Skeletal muscle satellite cell (primary cell): Measurements from ENCODE around the gene CCER1.

Source experiments
- H3K27me3 ChIP-seq: 2 replicates; pipeline ENCODE4 v1.7.0; 2013; ENCODE audit warnings: low read length; ENCODE audit not compliant: control insufficient read depth, insufficient read depth
- H3K36me3 ChIP-seq: 2 replicates; pipeline ENCODE4 v1.7.0; 2013; ENCODE audit warnings: mild to moderate bottlenecking, control low read depth, low read length; ENCODE audit not compliant: insufficient read depth
- H3K4me1 ChIP-seq: 2 replicates; pipeline ENCODE4 v1.7.0; 2013; ENCODE audit warnings: low read length; ENCODE audit not compliant: control insufficient read depth, insufficient read depth
- H3K4me2 ChIP-seq: 2 replicates; pipeline ENCODE4 v1.7.0; 2013; ENCODE audit warnings: mild to moderate bottlenecking, low read length
- H3K4me3 ChIP-seq: 2 replicates; pipeline ENCODE4 v1.7.0; 2013; ENCODE audit warnings: low read length
- H3K9ac ChIP-seq: 2 replicates; pipeline ENCODE4 v1.7.0; 2013; ENCODE audit warnings: mild to moderate bottlenecking, low read depth, low read length, moderate library complexity
- H3K9me3 ChIP-seq: replicated peaks from 2 replicates; pipeline ENCODE4 v1.7.0; 2013; ENCODE audit warnings: mild to moderate bottlenecking, control low read depth, low read length

CCER1 gene

DNA sequence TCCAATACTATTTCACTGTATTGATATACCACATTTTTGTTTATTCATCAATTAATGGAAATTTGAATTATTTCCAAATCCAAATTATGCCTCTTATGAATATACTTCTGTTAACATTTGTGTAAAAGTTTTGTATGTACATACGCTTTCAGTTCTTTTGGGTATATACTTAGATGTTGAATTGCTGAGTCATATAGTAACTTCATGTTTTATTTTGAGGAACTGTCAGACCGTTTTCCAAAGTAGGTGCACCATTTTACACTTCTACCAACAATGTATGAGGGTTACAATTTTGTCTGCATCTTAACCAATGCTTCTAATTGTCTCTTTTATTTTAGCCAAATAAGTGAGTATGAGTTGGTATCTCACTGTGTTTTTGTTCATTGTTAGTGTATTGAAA, 10.2 kb upstream of the CCER1 start:
- Histone ChIP-seq H3K4me3 (no peak overlapping the region), H3K36me3 (no peaks in the 10 kb centered on the region), H3K9me3 (no peaks in the 10 kb centered on the region), H3K27me3 (no peaks in the 10 kb centered on the region), H3K4me2 (no peak overlapping the region), H3K4me1 (peaks cover 6% of the 10 kb centered on the region), H3K9ac (no peak overlapping the region)

DNA sequence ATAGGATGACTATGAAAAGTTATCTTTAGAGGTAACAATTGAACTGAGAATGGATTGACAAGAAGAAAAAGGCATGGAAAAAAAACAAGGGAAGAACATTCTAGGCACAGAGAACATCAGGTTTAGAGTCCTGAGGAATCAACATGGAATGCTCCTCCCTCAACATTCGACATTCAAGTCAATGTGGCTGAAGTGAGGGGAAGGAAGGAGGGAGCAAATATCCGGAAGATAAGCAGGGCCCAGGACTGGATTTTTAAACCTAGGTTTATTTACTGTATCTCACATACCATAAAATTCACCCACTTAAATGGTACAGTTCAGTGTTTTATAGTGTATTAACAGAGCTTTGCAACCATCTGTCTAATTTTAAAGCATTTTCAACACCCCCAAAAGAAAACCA, 9.6 kb upstream of the CCER1 start:
- H3K27me3 ChIP-seq: no peaks in the 10 kb centered on the region
- H3K4me3 ChIP-seq: no peak overlapping the region

DNA sequence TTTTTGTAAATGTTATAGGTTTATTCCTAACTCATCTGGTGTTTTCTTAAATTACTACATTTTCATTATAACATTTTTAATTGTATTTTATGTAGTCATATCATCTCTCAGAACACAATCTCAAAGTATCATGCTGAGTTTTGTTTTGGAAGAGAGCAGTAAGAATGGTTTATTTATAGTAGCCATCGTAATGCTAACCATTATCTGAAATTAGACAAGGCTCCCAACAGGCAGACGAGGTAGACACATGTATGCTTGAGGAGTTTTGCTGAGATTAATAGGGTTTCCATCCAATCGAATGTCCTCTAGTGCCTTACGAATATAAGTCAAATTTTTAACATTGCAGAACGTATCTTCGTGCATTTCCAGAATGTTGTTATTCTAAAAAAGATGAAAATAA, 9.0 kb upstream of the CCER1 start:
- no peak overlapping the region for H3K4me2 ChIP-seq
- no peak overlapping the region for H3K9ac ChIP-seq
- no peaks in the 10 kb centered on the region for H3K9me3 ChIP-seq
- H3K27me3 ChIP-seq: no peaks in the 10 kb centered on the region
- no peak overlapping the region for H3K4me3 ChIP-seq
- no peaks in the 10 kb centered on the region for H3K36me3 ChIP-seq
- no peaks in the 10 kb centered on the region for H3K4me1 ChIP-seq

More for the DNA sequence above, 9.6 kb upstream of the CCER1 start:
- Histone ChIP-seq H3K9ac (no peak overlapping the region), H3K4me2 (no peak overlapping the region), H3K4me1 (peaks cover under 1% of the 10 kb centered on the region), H3K9me3 (no peaks in the 10 kb centered on the region), H3K36me3 (no peaks in the 10 kb centered on the region)

DNA sequence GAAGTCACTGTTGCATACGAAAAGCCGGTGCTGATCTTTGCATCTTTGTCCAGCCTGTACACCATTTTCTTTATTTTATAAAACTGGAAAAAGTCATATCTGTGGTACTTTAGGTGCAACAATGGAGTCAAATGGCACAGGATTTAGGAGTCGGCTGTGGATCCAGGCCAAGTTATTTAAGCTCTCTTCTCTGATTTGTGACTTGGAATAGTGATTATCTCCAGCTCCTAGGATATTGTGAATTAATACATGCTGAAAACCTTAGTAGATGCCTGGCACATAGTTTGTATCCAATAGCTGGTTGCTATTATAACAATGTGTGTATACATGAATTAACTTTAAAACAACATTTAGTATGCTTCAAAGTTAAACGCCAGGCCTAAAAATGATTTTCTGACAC, 6.2 kb upstream of the CCER1 start:
- H3K4me1 ChIP-seq: no peaks in the 10 kb centered on the region
- H3K4me2 ChIP-seq: no peak overlapping the region
- H3K36me3 ChIP-seq: no peaks in the 10 kb centered on the region
- H3K9ac ChIP-seq: no peak overlapping the region
- H3K27me3 ChIP-seq: no peaks in the 10 kb centered on the region
- H3K9me3 ChIP-seq: no peaks in the 10 kb centered on the region
- no peak overlapping the region for H3K4me3 ChIP-seq

DNA sequence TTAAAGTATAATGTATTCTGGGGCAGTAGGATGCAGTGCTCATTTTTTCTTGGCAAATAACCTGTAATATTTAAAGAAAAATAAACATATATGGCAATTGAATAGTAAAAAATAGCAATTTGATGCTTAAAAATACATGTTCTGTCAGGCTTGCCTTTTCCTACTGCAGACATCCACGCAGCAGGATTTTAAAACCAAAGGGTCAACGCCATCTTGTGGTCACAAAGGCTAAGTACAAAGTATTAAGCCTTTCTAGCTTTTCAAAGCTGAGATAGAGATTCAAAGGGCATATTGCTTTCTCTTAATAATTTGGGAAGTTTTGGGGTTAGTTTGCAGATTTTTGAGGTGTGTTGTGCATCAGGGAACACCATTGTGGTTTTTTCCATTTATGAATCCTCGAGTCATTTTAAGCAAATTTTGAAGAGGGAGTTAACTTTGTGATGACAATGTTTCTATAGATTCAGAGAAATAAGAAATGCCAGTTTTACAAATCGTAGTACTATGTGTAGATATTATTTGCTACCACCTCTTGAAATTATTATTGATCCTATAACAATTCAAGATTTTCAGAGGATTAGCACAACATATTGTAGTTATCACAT, 4.7 kb upstream of the CCER1 start:
- Histone ChIP-seq H3K9ac (no peak overlapping the region), H3K4me3 (no peak overlapping the region), H3K27me3 (no peaks in the 10 kb centered on the region), H3K4me2 (no peak overlapping the region), H3K9me3 (no peaks in the 10 kb centered on the region), H3K4me1 (no peaks in the 10 kb centered on the region), H3K36me3 (no peaks in the 10 kb centered on the region)

GRCh38 chr12:90959032-90959431, 4.1 kb upstream of the CCER1 start:
- Histone ChIP-seq H3K4me1 (no peaks in the 10 kb centered on the region), H3K27me3 (no peaks in the 10 kb centered on the region), H3K36me3 (no peaks in the 10 kb centered on the region), H3K4me3 (no peak overlapping the region), H3K9ac (no peak overlapping the region), H3K9me3 (no peaks in the 10 kb centered on the region), H3K4me2 (no peak overlapping the region)

DNA sequence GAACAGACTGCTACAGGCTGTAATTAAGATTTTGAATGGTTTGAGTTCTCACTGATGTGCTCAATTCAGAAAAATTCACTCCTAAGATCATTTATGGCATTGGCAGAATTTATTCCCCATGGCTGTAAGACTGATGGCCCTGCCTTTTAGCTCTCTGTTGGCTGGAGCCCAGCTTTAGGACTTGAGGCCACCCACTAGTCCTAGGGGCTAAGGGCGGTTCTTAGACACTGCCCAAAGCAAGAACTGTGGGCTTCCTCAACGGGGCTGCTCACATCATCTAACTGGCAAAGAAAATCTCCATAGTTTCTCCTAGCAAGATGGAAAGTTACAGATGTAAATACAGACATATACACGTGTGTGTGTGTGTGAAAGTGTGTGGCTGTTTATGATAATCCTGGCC, 3.4 kb upstream of the CCER1 start:
- Histone ChIP-seq H3K9ac (no peak overlapping the region), H3K4me1 (no peaks in the 10 kb centered on the region), H3K9me3 (no peaks in the 10 kb centered on the region), H3K27me3 (no peaks in the 10 kb centered on the region), H3K4me2 (no peak overlapping the region), H3K36me3 (no peaks in the 10 kb centered on the region), H3K4me3 (no peak overlapping the region)

GRCh38 chr12:90954428-90954827, 548 bp downstream of the CCER1 start:
- peaks cover 6% of the 10 kb centered on the region for H3K4me1 ChIP-seq
- H3K27me3 ChIP-seq: no peaks in the 10 kb centered on the region
- no peaks in the 10 kb centered on the region for H3K9me3 ChIP-seq
- no peaks in the 10 kb centered on the region for H3K36me3 ChIP-seq
- H3K9ac ChIP-seq: no peak overlapping the region
- H3K4me3 ChIP-seq: no peak overlapping the region
- no peak overlapping the region for H3K4me2 ChIP-seq

DNA sequence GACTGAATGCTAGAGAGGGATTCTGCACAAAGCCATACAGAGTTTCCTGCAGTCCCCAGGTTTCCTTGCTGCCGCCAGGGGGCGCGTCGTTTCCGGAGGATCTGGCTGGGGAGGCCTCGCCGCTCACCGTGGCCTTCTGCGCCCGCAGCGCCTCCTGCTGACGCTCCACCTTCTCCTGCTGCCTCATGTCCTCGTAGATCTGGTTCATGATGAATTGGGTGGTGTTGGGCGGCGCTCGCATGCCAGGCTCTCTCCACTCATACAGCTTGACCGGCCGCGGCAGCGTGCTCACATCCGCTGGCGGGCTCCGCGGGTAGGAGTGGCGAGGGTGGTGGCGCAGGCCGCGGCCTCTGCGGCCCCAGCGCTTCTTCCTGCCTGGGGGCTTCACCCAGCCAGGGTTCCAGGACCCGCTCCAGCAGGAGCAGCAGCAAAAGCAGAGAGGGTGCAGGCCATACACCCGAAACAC, 987 bp downstream of the CCER1 start:
- no peak overlapping the region for H3K4me2 ChIP-seq
- H3K36me3 ChIP-seq: no peaks in the 10 kb centered on the region
- no peaks in the 10 kb centered on the region for H3K9me3 ChIP-seq
- H3K27me3 ChIP-seq: no peaks in the 10 kb centered on the region
- H3K4me1 ChIP-seq: peaks cover 6% of the 10 kb centered on the region
- no peak overlapping the region for H3K4me3 ChIP-seq
- H3K9ac ChIP-seq: no peak overlapping the region

GRCh38 chr12:90951432-90952105, 3.4 kb downstream of the CCER1 start:
- Histone ChIP-seq H3K27me3 (no peaks in the 10 kb centered on the region), H3K4me1 (peaks cover 6% of the 10 kb centered on the region), H3K4me3 (no peak overlapping the region), H3K36me3 (no peaks in the 10 kb centered on the region), H3K9ac (no peak overlapping the region), H3K4me2 (no peak overlapping the region), H3K9me3 (no peaks in the 10 kb centered on the region)

DNA sequence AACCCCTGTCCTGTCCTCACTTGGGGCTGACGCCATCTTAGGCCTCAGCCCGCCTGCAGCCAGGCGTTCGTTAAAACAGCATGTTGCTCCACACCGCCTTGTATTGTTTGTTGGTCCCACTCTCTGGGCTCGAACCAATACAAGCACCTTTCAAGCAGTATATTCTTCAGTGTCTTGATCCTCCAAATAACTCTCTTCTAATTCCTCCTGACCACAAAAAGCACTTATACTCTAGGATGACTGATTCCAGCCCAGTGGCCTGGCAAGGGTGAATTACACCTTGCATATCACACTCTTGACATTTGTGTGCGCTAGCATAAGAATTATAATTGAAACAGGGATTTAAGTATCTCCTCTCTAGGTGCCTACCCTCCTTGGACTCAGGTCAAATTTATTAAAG, 7.1 kb downstream of the CCER1 start:
- no peak overlapping the region for H3K4me2 ChIP-seq
- H3K4me3 ChIP-seq: no peak overlapping the region
- H3K36me3 ChIP-seq: no peaks in the 10 kb centered on the region
- no peaks in the 10 kb centered on the region for H3K9me3 ChIP-seq
- no peaks in the 10 kb centered on the region for H3K27me3 ChIP-seq
- peaks cover 6% of the 10 kb centered on the region for H3K4me1 ChIP-seq
- H3K9ac ChIP-seq: no peak overlapping the region

- H3K4me2 ChIP-seq: no peak overlapping the region
Measured at GRCh38 chr12:90945070-90945649, 9.8 kb downstream of the CCER1 start.

More at GRCh38 chr12:90945070-90945649, 9.8 kb downstream of the CCER1 start:
- H3K27me3 ChIP-seq: no peaks in the 10 kb centered on the region
- no peak overlapping the region for H3K9ac ChIP-seq
- H3K4me3 ChIP-seq: no peak overlapping the region
- H3K9me3 ChIP-seq: no peaks in the 10 kb centered on the region
- no peaks in the 10 kb centered on the region for H3K4me1 ChIP-seq
- no peaks in the 10 kb centered on the region for H3K36me3 ChIP-seq
